GM21515 (cell line): ENCODE measurements around the gene SERF1B.
"Not testable (repeated sequence)": the region's sequence is repeated elsewhere in the genome, so short reads cannot be mapped to it uniquely, and the experiment has no call there.

ENCODE experiments used
- ATAC-seq: cut with Tn5 transposase; IDR thresholded peaks from one replicate; pipeline ENCODE4 v1.9.1; 2021; ENCODE audit not compliant: unreplicated experiment

SERF1B gene

DNA sequence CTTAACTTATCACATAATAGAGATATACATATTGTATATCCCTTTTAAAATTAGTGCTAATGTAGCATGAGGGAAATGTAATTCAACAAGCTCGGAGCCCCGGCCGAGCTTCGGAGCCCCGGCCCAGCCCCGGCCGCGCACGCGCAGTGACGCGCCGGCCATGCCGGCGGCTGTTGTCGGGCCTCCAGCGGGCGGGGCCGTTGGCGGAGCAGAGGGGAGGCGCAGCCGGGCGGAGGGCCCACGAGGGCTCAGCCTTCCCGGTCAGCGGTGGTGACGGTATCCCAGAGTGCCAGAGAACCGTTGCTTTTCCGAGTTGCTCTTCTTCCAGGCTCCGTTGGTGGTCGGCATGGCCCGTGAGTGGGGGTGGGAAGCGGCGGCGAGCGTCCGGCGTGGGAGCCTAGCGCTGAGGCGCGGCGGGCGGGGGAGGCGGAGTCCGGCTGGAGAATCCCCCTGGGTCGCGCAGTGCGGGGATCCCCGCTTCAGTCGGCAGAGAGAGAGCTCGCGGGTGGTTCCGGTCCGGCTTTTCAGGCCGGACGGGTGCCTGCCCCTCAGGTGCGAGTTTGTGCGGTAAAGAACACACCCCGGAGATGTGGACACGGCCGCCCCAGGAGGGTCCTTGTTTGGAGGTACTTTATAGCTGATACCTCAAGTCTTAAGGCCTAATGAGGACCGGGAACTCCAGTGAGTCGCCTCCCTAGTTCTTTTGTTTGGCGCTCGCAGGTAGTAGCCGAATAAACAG, at the start of gene SERF1B:
SERF1B (plus strand) TSS at position 146 of the 739 bp plus-strand sequence; CDS start at position 347, 201 bp downstream.
- ATAC-seq: peak; percentile 87

DNA sequence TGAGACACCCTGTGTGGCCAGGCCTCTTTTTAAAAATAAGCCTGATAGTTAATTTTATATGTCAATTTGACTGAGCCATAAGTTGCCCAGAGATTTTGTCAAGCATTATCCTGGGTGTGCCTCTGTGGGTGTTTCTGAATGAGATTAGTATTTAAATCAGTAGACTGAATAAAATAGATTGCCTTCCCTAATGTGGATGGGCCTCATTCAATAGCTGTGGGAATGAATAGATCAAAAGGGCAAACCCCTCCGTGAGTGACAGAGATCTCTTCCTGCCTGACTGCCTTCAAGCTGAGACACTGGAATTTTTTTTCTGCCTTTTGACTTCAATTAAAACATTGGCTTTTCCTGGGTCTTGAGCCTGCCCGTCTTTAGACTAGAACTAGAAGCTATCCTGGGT, 33.3 kb upstream of the SERF1B start:
- ATAC-seq: not testable (repeated sequence)

DNA sequence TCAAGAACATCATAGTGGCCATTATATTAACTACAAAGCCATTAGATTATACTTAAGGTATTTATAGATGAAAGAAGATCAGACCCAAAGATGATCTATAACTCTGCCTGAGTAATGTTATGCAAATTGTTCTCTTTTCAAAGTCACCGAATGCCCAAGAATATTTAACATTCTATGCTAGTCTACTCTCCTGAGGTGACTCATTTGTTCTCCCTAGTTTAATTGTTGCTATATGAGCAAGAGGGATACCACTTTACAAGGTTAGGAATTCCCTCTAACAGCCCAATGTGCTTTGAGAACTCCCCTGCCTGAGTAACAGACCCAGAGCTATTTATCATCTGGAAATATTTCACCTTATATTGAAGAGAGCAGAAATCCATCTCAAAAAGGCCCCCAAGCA, 29.5 kb upstream of the SERF1B start:
- not testable (repeated sequence) for ATAC-seq

DNA sequence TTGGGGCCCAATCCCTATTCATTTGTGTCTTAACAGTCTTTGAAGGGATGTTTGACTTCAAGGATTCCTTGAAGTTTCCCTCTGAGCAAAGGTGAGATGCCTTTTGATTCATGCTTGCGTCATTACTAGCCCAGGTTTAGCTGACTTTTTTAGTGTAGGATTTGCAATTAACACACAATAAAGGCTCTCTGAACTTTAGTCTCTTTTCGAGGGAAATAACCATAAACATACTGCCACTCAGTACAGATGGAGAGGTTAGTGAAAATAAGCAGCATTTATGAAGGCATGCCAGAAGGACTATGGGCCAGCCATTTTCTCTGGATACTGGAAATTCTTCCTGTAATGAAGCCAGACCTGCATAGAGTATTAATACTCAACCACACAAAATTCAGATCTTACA, 4.4 kb upstream of the SERF1B start:
- not testable (repeated sequence) for ATAC-seq

DNA sequence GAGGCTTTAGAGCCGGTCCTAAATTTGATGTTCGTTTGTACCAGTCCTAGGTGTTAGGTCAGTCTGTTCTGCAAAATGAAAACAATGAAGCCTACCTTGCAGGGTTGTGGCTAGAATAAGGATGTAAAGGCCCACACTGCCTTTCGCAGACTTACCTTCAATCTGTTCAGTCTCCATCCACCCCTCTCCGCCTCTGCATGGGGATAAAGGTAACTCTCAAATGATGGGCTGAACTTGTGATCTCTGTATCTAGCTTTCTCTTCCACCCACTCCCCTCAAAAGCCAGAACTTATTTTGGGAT, 744 bp downstream of the SERF1B start:
- peak; percentile 20 for ATAC-seq

DNA sequence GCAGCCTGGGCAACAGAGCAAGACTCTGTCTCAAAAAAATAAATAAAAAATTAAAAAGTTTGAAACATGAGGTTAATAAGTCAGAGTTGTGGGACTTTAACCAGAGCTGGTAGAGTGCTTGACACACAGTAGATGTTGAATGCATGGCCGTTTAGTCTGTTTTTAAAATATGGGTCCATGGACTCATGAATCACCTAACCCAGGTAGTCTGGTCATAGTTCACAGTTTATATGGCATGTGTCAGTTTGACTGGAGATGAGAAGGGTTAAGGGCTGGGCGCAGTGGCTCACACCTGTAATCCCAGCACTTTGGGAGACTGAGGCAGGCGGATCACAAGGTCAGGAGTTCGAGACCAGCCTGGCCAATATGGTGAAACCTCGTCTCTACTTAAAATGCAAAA, 6.2 kb downstream of the SERF1B start:
- not testable (repeated sequence) for ATAC-seq

DNA sequence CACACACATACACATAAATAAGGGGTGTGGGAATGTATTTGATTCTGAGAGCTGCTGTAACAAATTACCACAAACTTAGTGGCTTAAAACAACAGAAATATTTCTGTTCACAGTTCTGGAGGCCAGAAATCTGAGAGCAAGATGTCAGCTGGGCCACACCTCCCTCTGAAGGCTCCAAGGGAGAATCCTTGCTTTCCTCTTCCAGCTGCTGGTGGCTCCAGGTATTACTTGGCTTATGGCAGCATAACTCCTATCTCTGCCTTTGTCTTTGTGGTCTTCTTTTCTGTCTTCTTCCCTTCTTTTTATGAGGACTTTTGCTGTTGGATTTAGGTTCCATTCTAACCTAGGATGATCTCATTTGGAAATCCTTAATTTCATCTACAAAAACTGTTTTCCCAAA, 16.4 kb downstream of the SERF1B start:
- not testable (repeated sequence) for ATAC-seq

DNA sequence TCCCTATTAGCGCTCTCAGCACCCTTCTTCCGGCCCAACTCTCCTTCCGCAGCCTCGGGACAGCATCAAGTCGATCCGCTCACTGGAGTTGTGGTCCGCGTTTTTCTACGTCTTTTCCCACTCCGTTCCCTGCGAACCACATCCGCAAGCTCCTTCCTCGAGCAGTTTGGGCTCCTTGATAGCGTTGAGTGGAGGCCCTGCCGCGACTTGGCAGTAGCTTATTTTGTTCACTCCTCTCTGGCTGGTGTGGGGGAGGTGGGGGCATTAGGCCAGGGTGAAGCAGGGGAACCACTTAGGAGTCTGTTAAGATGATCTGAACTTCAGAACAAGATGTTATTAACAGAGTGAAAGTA, 24.7 kb downstream of the SERF1B start:
- not testable (repeated sequence) for ATAC-seq

DNA sequence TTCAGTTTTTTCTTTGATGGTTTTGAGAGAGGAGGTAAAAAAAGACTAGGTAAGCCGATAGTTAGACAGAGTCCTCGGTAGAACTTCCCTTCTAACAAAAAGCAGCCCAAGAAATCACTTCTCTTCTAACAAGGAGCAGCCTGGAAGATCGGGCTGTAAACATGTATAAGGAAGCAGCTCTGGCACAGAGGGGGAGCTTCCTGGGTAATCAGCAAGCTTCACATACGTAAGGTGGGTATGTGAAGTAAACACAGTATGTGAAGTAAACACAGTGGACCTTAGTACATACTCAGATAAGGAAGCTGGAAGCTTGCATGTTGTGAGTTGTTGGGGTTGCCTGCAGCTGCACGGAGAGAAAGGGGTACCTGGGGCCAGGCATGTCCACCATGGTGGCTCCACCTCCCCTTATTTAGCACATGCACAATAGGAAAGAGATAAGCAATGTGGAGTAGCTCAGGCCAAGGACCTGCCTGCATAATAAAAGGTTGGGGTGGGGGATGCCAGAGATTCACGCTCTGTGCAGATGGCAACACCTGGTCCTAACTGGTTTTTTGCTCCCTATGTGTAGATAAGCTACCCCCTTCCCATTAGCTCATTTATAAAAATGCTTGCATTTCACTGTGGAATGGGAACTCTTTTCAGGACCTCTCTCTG, 31.4 kb downstream of the SERF1B start:
- not testable (repeated sequence) for ATAC-seq

DNA sequence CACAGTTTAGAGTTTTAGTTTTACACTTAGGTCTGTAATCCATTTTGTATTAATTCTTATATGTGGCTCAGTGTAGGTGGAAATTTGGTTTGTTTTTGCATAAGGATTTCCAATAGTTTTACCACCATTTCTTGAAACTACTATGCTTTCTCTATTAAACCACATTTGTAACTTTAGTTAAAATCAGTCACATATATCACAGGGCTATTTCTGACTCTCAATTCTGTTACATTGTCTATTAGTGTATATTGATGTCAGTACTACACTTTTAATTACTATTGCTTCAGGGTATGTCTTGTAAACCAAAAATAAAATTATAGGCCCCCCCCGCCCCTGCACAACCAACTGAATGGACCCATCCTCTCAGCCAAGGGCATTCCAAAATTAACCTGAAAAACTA, 32.1 kb downstream of the SERF1B start:
- not testable (repeated sequence) for ATAC-seq

DNA sequence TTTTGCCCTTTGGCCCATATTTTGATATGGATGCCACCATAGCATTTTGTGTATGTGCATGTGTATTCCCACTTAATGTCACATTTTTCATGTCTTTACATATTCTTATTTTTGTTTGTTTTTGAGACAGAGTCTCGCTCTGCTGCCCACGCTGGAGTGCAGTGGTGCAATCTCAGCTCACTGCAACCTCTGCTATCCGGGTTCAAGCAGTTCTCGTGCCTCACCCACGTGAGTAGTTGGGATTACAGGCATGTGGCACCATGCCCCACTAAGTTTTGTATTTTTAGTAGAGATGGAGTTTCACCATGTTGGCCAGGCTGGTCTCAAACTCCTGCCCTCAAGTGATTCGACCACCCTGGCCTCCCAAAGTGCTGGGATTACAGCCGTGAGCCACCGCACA, 52.6 kb downstream of the SERF1B start:
- not testable (repeated sequence) for ATAC-seq

DNA sequence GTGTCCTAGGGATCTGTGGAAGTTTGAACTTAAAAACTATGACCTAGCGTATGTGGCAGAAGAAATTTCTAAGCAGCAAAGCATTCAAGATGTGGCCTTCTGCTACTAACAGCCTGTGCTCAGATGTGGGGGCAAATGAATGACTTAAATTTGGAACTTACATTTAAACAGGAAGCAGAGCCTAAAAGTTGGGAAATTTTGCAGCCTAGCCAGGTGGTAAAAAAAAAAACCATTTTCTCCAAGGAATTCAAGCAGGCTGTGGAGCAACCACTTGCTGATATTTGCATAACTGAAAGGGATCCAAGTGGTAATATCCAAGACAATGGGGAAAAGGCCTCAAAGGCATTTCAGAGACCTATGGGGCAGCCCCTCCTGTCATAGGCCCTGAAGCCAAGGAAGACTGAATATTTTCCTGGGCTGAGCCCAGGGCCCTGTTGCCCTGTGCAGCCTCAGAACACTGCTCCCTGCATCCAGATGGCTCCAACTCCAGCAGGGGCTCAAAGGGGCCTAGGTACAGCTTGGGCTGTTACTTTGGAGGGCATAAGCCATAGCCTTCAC, 63.9 kb downstream of the SERF1B start:
- not testable (repeated sequence) for ATAC-seq

DNA sequence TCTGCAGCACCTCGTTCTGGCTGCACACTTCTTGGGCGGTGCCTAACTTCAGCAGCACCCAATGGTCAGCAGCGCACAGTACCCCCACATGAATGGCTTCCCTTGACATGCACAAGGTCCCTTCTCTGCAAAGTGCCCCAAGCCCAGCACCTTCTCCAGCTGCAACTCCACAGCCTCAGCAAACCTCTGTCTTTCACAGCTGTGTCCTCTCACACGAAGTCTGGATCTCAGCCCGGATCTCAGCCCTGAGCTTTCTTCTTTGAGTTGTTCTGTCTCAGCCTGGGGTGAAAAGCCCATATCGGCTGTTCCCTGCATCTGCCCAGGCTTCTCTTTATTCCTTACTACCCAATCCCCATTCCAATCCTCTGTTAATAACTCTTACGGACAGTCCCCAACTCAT, 66.7 kb downstream of the SERF1B start:
- not testable (repeated sequence) for ATAC-seq
